SHP77 treated with DMSO at 0.1 percent for 48 hours (cell line): ENCODE results near the gene PRELID3B.
A peak's percentile ranks its signal among the peaks of the same experiment; 100 is the strongest.
"Not testable (repeated sequence)": the region's sequence is repeated elsewhere in the genome, so short reads cannot be mapped to it uniquely, and the experiment has no call there.

Experiments used
- DNase-seq: peaks from one replicate; lab custom pipeline; 2025; lab: John Stamatoyannopoulos, UW

PRELID3B gene

GRCh38 chr20:59048681-59049030 is 6.1 kb upstream of the PRELID3B start:
- no peak for DNase-seq

DNA sequence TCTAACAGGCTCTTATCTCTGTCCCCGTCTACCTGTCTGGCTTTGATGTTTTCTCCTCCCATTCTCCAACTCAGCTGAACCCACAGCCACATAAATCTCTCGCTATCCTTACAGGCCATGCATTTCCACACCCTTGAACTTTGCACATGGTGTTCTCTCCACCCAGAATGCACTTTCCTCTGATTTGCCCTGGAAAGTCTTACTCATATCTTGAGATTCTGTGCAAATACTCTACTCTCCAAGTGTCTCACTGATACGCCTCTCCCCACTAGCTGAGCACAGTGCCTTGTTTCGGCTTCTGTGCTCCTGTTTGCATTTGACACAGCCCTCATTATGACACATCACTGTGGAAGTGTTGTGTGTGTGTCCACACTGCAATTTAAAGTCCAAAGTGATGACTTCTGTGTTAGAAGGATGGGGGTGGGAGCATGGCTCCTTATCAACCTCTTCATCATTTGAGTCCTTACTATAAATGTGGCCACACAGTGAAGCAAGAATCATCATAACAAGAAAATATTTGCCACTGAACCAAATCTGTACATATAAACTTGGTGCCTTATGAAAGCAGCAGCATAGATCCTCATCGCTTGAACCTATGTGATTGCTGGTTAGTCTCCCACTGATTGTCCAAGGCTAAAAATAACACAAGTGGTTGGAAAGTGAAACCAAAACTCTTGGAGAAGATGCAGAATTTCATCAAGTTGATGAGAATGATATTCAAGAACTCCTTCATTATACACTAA is 5.5 kb upstream of the PRELID3B start:
- no peak for DNase-seq

GRCh38 chr20:59046862-59047261 is 4.3 kb upstream of the PRELID3B start:
- no peak for DNase-seq

DNA sequence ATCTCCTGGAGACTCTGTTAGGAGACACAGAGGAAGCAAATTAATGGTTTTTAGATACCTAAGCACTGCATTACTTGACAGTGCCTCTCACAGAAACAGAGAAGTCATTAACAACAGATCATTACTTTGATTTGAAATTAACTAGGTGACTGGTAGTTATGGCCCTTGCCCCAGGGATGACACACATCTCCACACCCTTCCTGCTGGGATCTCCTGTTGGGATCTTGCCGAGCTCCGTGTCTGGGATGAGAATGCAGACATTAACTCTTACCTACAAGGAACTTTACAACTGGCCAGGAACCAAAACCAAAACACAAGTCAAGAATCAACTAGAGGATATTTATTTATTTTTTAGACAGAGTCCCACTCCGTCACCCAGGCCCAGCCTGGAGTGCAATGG is 2.2 kb upstream of the PRELID3B start:
- DNase-seq: no peak

DNA sequence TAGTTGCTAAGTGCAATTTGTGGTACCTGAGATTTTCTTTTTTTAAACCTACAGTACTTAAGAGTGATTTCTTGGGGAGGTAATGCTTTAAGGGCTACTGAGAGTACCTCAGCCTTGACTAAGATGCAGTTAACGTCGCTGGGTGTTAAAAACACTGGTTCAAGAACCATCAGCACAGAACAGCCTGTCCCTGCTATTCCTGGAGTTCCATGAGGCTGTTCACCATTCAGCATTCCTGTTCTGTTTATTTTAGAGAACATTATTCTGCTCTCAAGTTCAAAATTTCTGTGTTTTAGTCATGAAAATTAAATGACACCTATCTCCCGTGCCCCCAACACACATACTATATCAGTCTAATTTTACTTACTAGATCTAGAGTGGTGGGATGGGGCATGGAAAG is 1.7 kb upstream of the PRELID3B start:
- no peak for DNase-seq

- DNase-seq: no peak
Observed at GRCh38 chr20:59043698-59044097, 1.1 kb upstream of the PRELID3B start.

DNA sequence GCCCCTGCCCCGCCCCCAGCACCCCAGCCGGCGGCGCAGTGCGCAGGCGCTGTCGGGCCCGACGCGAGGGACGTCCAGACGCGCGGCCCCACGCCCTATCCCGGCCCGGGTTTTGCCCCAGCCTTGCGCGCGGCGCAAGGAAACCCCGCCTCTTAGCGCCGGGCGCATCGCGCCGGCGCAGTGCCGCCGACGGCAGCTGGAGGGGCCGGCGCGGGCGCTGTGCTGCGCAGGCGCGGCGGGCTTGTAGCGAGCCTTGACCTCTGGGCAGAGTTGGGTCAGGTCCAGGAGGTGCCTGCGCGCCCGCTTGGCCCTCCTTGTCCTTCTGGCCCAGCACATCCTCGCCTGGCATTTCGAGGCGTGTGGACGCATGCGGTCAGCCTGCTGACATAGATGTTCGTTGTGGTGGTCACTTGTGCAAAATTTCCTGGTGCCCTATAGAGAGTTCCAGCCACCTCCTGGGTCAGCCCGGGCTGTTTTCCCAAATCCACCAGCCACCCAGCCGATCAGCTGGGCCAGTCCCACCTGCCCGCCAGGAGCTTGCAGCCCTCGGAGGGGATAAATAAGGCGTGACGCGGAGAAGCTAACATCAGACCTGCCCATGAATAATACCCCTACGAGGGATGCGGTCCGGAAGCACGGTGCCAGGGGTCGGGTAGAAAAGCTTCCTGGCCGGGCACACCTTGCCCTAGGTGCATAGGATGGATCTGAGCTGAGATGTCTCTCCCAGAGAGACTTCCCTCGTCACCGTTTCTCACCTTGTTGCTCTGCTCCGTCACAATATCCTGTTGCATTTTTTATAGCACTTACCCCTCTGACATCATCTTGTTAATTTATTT is 428 bp upstream of the PRELID3B start:
- DNase-seq: peak; percentile 92

GRCh38 chr20:59041487-59041886 is 1.1 kb downstream of the PRELID3B start:
- DNase-seq: not testable (repeated sequence)

DNA sequence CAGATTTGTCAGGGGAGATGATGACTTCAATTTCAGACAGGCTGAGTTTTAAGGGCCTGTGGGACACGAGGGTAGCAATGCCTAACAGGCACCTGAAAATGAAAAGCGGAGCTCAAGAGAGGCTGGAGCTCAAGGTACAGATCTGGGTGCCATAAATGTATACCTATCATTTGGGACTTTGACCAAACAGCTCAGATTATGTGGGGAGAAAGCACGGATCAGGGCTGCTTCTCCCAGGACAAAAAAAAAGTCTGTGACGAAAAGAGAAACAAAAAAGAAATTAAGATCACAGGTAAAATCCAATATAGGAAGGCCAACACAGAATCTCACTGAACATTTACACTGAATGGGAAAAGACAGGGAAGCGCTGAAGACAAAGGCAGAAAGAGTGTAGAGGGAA is 1.9 kb downstream of the PRELID3B start:
- no peak for DNase-seq

- DNase-seq: no peak
Observed at GRCh38 chr20:59039233-59039632, 3.4 kb downstream of the PRELID3B start.

DNA sequence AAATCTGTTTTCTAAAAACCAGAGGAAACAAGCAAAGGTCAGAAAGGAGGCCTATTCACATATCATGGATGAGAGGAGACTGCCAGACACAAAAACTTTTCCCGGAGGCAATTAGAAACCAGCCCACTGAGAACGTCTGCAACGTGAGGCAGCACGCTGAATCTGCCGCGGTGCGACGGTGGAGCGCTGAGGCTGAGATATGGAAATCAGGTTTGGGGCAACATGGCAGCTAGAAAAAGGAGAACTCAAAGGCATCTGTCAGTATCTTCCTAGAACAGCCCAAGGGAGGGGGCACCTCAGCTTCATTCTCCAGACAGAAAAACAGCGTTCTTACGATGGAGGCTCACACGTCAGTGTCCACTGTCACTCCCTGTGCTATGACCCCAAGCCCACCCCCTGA is 5.2 kb downstream of the PRELID3B start:
- no peak for DNase-seq

- no peak for DNase-seq
Observed at GRCh38 chr20:59035381-59035780, 7.2 kb downstream of the PRELID3B start.

GRCh38 chr20:59033616-59034165 is 8.9 kb downstream of the PRELID3B start:
- DNase-seq: no peak

DNA sequence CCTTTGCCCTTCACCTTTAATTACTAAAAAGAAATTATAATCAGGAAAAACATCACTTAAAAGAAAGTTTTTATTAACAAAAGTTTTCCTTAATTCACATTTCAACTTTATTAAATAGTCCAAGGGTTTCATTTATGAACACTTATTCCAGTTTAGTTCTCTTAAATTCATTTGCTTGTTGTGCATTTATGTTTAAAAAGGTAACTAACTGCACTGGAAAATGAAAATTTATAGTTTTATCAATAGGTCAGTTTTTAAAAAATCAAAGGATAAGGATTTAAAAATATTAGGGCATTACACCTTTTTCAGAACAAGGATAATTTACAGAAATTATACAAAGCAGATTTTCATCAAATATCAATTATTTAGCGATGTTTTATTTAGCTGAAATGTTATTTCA is 9.5 kb downstream of the PRELID3B start:
- no peak for DNase-seq

DNA sequence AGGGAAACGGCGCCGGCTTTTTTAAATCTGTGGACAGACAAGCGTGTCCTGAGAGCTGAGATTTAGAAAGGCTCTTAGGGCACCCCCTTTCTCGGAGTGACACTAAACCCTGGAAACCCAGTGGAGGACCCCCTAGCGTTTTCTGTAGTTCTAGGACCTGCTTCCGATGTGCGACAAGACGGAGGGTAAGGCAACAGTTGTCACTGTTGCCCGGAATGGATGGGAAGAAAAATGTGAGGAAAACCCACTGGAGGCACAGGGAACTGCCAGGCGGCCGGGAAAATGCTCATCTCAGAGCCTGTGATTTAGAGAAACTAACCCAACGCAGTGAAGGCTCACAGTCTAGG is 9.9 kb downstream of the PRELID3B start:
- peak; percentile 81 for DNase-seq

DNA sequence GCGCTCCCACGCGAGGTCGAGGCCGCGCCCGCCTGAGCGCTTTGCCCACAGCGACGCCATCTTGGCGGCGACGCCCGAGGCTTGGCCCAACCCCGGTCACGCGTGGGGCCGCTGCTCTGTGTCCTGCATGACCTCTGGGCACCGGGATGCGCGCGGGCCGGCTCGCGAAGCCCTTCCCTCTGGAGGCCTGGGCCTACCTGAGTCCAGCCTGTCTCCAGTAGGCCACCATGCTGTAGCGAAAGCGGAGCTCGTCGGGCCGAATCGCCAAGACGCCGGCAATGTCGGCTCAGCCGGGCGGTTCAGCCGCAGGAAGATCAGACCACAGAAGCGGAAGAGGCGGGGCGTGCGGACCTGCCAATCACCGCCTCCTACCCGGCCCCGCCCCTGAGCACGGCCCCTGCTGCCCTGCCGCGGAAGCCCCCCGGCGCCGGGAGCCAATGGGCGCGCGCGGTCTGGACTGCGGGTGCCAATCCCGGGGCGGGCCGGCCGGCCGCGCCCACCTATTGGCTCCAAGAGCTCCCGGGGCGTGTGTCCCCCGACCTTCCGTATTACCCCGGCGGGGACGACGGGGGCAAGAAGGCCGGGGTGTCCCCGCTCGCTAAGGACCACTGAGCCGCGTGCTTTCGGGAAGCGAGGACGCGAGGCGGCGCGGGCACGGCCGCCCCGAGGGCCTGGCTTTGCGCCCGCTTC is 10.4 kb downstream of the PRELID3B start, which contains the start of gene ATP5F1E:
ATP5F1E (minus strand) TSS at position 313 of the 690 bp plus-strand sequence; CDS start at position 229, 84 bp downstream.
- DNase-seq: peak; percentile 99

DNA sequence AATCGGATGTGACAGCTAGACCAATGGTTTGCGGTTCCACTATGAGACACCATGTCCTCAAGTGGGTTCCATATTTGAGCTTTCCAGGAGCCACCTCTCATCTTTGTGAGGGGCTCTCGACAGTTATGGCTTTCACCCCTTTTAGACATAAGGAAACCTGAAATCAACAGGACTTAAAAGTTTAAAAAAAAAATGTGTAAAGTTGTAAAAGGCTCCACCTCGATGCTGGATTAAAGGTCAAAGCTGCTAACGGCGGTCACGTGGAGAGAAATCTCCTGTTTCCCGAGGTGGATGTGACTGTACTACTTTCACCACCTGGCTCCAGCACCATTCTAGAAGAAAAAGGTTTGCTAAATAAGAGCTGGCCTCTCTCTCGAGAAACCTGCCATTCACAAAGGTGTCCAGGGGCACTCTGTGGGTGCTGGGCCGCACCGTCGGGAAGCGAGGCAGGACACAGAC is 11.0 kb downstream of the PRELID3B start:
- DNase-seq: no peak

DNA sequence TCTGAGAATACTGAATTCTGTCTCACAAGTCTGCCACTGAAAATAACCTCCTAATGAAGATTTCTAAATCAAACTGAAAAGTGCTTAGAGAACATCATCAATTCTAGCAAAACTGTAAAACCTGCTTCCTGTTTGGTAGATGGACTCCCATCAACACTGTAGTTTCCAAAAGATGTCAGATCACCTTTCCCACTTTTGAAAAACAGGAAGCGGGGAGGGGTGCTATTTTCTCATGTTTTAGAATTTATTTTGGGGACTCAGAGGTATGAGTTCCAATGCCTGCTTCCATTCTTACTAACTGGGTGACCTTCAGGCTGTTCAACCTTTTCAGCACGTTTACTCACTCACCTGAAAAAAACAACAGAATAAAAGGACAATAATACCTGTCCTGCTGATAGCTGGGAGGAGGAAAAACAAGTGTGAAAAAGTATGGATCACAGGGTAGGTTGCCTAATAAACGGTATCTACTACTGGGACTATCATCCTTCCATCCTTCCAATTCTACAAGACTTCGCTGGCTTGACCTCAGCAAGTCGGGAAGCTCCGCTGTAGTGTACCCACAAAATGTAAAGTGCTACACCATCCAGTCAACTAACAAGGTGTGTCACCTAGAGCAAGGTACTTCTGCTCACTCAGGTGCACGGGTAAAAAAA is 11.5 kb downstream of the PRELID3B start:
- DNase-seq: no peak

GRCh38 chr20:59028812-59029211 is 13.8 kb downstream of the PRELID3B start:
- no peak for DNase-seq

GRCh38 chr20:59027741-59028320 is 14.8 kb downstream of the PRELID3B start:
- DNase-seq: no peak

- no peak for DNase-seq
Observed at GRCh38 chr20:59026904-59027740, 15.5 kb downstream of the PRELID3B start.
